OCI-LY7 (cell line): ENCODE measurements around the gene ASB5. TPM values are rescaled to one million over a fixed set of nuclear protein-coding genes. Genes with fewer than 3 reads are reported as not detected.
"Not testable (repeated sequence)": the region's sequence is repeated elsewhere in the genome, so short reads cannot be mapped to it uniquely, and the experiment has no call there.

Experiments
- BruUV-seq: library from RNA; stranded (reverse); fragments of 400-500 nt; replicated peaks from 2 replicates; lab custom pipeline; 2021; lab: Mats Ljungman, UMichigan
- CTCF ChIA-PET: fragments of 300-600 bp; sonication (Branson Sonifier 250); formaldehyde crosslinking; loops from one replicate; lab custom pipeline; 2022; ENCODE audit warnings: antibody characterized with exemption; ENCODE audit not compliant: unreplicated experiment; lab: Charles Lee
- POLR2A ChIA-PET: fragments of 300-600 bp; sonication (Branson Sonifier 250); formaldehyde crosslinking; loops from one replicate; lab custom pipeline; 2022; ENCODE audit warnings: antibody characterized with exemption; lab: Charles Lee
- DNase-seq: peaks from one replicate; pipeline ENCODE4 v3.0.0-alpha.2; 2015; ENCODE audit warnings: low spot score
- H2AFZ ChIP-seq: fragments of 200-600 bp; sonication (generic), shearing (Covaris generic); 2 replicates; pipeline ENCODE4 v1.6.1; 2014; ENCODE audit warnings: mild to moderate bottlenecking, antibody characterized with exemption, low read length, moderate library complexity
- H3K27ac ChIP-seq: fragments of 200-600 bp; sonication (generic); 2 replicates; pipeline ENCODE4 v1.5.1; 2014; ENCODE audit warnings: mixed run types, low read depth, mild to moderate bottlenecking, moderate library complexity, low read length, inconsistent platforms; ENCODE audit not compliant: poor library complexity, severe bottlenecking
- H3K36me3 ChIP-seq: fragments of 200-600 bp; sonication (generic); 2 replicates; pipeline ENCODE4 v1.6.1; 2014; ENCODE audit warnings: mild to moderate bottlenecking, antibody characterized with exemption, low read length, moderate library complexity, mixed read lengths; ENCODE audit not compliant: insufficient read depth
- H3K4me1 ChIP-seq: fragments of 200-600 bp; sonication (generic); 2 replicates; pipeline ENCODE4 v1.5.1; 2014; ENCODE audit warnings: mild to moderate bottlenecking, low read length; ENCODE audit not compliant: insufficient read depth, poor library complexity, severe bottlenecking
- H3K4me2 ChIP-seq: fragments of 200-600 bp; sonication (generic); 2 replicates; pipeline ENCODE4 v1.6.1; 2014; ENCODE audit warnings: mild to moderate bottlenecking, low read length
- H3K4me3 ChIP-seq: fragments of 200-600 bp; sonication (generic); 2 replicates; pipeline ENCODE4 v1.5.1; 2014; ENCODE audit warnings: mild to moderate bottlenecking, low read depth, low read length; ENCODE audit not compliant: poor library complexity, severe bottlenecking
- H3K79me2 ChIP-seq: fragments of 200-600 bp; sonication (generic); 2 replicates; pipeline ENCODE4 v1.6.1; 2016; ENCODE audit warnings: low read depth, mild to moderate bottlenecking, low read length, moderate library complexity, mixed read lengths; ENCODE audit not compliant: insufficient read depth
- H3K9me2 ChIP-seq: fragments of 200-600 bp; sonication (generic); 2 replicates; pipeline ENCODE4 v1.6.1; 2016; ENCODE audit warnings: mild to moderate bottlenecking, low read length, mixed read lengths; ENCODE audit not compliant: insufficient read depth
- H3K9me3 ChIP-seq: fragments of 200-600 bp; sonication (generic); 2 replicates; pipeline ENCODE4 v1.6.1; 2014; ENCODE audit warnings: mild to moderate bottlenecking, mixed run types, low read length, mixed read lengths
- H4K20me1 ChIP-seq: fragments of 200-600 bp; sonication (generic); 2 replicates; pipeline ENCODE4 v1.6.1; 2014; ENCODE audit warnings: mild to moderate bottlenecking, antibody characterized with exemption, low read length, moderate library complexity, mixed read lengths; ENCODE audit not compliant: insufficient read depth
- EZH2phosphoT487 ChIP-seq: fragments of 200-600 bp; sonication (generic); IDR thresholded peaks from 2 replicates; pipeline ENCODE4 v1.6.1; 2018; ENCODE audit warnings: low read depth, borderline replicate concordance, mild to moderate bottlenecking, mixed run types, antibody characterized with exemption, low read length, moderate library complexity, mixed read lengths
- intact Hi-C: fragments of 100-400 bp; cut with micrococcal nuclease; formaldehyde crosslinking; loops from one replicate; pipeline ENCODE4 v1.10.0; 2022; ENCODE audit not compliant: unreplicated experiment
- total RNA-seq, 2 experiments: library from RNA; depleted of rRNA in 1 of 2; stranded (reverse); fragments of >200 nt in 1 of 2; shearing (Covaris generic) in 1 of 2; gene quantifications; 2 replicates each; pipeline ENCODE4 v1.2.3, GENCODE V29; 2014 to 2022
- TF ChIP-seq, protein P1 (sequence below): fragments of 200-600 bp; sonication (generic); conservative IDR thresholded peaks from 2 replicates; pipeline ENCODE4 v1.5.1; 2014; ENCODE audit warnings: mild to moderate bottlenecking, antibody characterized with exemption, low read length, moderate library complexity, mixed read lengths

The ASB5 gene
- total RNA-seq, 2 experiments from 2014 or later: not detected

DNA sequence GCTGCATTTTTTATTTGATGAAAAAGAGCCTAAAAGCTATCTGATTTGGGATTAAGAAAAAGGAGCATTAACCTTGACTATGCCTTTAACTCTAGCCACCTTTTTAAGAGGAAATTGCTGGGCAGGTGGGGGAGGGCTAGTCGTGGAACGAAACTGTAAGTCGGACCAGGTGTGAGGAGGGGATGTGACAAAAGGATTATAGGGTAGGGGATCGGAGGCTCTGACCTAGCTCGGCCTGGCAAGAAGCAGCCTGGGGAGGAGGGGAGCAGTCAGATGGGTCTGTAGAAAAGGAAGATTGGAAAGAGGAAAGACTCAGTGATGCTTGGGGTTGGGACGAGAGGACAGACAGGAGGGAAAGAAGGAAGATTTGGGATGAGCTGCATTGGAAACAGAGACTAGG is 29.6 kb upstream of the ASB5 start:
- intact Hi-C loops: no loop called here
- Histone ChIP-seq H2AFZ (no peak overlapping the region), H3K4me3 (no peak overlapping the region), H3K27ac (no peak overlapping the region), H4K20me1 (no peaks in the 10 kb centered on the region), H3K9me2 (no peaks in the 10 kb centered on the region), H3K4me2 (0 out of 2 replicates have a peak overlapping the region, but pooled peaks have one; percentile 17), H3K9me3 (no peaks in the 10 kb centered on the region), H3K36me3 (no peaks in the 10 kb centered on the region), H3K79me2 (no peaks in the 10 kb centered on the region), H3K4me1 (peaks cover 3% of the 10 kb centered on the region)
- no peak for TF ChIP-seq EZH2phosphoT487
- TF ChIP-seq, protein P1, sequence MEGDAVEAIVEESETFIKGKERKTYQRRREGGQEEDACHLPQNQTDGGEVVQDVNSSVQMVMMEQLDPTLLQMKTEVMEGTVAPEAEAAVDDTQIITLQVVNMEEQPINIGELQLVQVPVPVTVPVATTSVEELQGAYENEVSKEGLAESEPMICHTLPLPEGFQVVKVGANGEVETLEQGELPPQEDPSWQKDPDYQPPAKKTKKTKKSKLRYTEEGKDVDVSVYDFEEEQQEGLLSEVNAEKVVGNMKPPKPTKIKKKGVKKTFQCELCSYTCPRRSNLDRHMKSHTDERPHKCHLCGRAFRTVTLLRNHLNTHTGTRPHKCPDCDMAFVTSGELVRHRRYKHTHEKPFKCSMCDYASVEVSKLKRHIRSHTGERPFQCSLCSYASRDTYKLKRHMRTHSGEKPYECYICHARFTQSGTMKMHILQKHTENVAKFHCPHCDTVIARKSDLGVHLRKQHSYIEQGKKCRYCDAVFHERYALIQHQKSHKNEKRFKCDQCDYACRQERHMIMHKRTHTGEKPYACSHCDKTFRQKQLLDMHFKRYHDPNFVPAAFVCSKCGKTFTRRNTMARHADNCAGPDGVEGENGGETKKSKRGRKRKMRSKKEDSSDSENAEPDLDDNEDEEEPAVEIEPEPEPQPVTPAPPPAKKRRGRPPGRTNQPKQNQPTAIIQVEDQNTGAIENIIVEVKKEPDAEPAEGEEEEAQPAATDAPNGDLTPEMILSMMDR: no peak
- POLR2A ChIA-PET: no interaction called here
- CTCF ChIA-PET: no interaction called here
- DNase-seq: peak; percentile 21
- no TSS peak for BruUV-seq

DNA sequence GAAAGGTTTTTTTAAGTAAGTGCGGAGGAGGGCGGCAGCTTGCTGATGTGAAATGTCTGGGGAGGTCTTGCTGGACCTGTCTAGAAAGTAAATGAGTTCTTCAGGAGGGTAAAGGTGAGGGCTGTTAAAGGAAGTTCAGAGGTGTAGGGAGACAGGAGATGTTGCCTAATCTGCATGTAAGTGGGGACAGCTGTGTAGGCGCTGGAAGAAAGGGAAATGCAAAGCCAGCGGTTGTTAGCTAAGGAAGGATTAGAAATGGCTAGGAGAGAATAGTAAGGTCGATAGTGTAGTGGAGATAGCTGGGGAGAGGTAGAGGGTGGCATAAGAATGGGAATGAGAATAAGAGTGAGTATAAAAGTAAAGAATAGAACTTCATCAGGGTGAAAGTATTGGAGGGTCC is 26.9 kb upstream of the ASB5 start:
- H3K36me3 ChIP-seq, H3K4me2 ChIP-seq, H3K9me2 ChIP-seq, H3K27ac ChIP-seq, BruUV-seq, H3K79me2 ChIP-seq, H3K4me1 ChIP-seq, H2AFZ ChIP-seq, H3K4me3 ChIP-seq, intact Hi-C loops, CTCF ChIA-PET, H3K9me3 ChIP-seq, DNase-seq, H4K20me1 ChIP-seq: not testable (repeated sequence)
- POLR2A ChIA-PET: interaction anchor here (1.2 kb wide), 1 partner anchor 10 kb away, joined by 6 read pairs; no protein-coding TSS in a partner anchor

DNA sequence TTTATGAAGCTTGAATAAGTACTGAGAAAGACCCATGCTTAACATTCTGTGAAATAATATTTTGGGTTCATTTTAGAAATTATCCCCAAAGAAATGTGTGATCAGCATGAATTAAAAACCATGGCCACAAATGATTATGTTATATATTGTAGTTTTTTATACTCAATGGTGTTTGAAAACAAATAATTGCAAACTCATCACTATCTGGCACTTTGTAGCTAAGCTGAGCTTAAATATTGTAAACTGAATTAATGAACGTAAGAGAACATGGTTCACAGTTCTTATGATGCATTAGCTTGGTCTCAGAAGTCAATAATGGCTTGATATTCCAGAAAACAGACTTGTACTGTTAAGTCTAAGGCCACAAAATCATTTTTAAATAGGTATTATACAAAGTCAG is 24.6 kb upstream of the ASB5 start:
- Histone ChIP-seq H3K9me2 (no peaks in the 10 kb centered on the region), H3K4me2 (no peak overlapping the region), H3K36me3 (no peaks in the 10 kb centered on the region), H2AFZ (no peak overlapping the region), H3K79me2 (no peaks in the 10 kb centered on the region), H3K27ac (no peak overlapping the region), H3K9me3 (no peaks in the 10 kb centered on the region), H3K4me1 (peaks cover 3% of the 10 kb centered on the region), H3K4me3 (no peak overlapping the region), H4K20me1 (no peaks in the 10 kb centered on the region)
- CTCF ChIA-PET: interaction anchor here (0.5 kb wide), 1 partner anchor 1405 kb away, joined by 3 read pairs; no protein-coding TSS in a partner anchor
- POLR2A ChIA-PET: interaction anchor here (0.5 to 2.2 kb wide), 14 partner anchors 8 to 364 kb away, joined by 3 to 18 read pairs (median 3); no protein-coding TSS in a partner anchor
- DNase-seq: no peak
- intact Hi-C loops: no loop called here
- TF ChIP-seq, protein P1: no peak
- TF ChIP-seq EZH2phosphoT487: no peak
- BruUV-seq: no TSS peak
